CD4-positive, alpha-beta memory T cell (primary cell): Measurements from ENCODE around the gene SLC6A19. TPM values are rescaled to one million over a fixed set of nuclear protein-coding genes. Genes with fewer than 3 reads are reported as not detected.

Source experiments
- CTCF ChIA-PET: fragments of 350-600 bp; sonication (Branson Sonifier 250); formaldehyde crosslinking; loops from one replicate; lab custom pipeline; 2021; ENCODE audit warnings: inconsistent platforms; ENCODE audit not compliant: partially characterized antibody; lab: Charles Lee
- POLR2A ChIA-PET: fragments of 350-600 bp; sonication (Branson Sonifier 250); formaldehyde crosslinking; loops from one replicate; lab custom pipeline; 2021; ENCODE audit not compliant: partially characterized antibody; lab: Charles Lee
- DNase-seq, 5 donors: peaks; one replicate each; pipeline versions ENCODE4 v3.0.0 to v3.0.0-alpha.2; 2020 to 2022; ENCODE audit warnings: mixed read lengths in 1 of 5
- H3K27ac ChIP-seq: one replicate; pipeline ENCODE4 v1.7.0; 2013; ENCODE audit warnings: low read depth, low read length
- H3K27me3 ChIP-seq: 2 replicates; pipeline ENCODE4 v1.7.0; 2013; ENCODE audit warnings: mild to moderate bottlenecking, low read length, moderate library complexity; ENCODE audit not compliant: insufficient read depth
- H3K36me3 ChIP-seq: 2 replicates; pipeline ENCODE4 v1.7.0; 2013; ENCODE audit warnings: mild to moderate bottlenecking, low read length, moderate library complexity; ENCODE audit not compliant: insufficient read depth
- H3K4me1 ChIP-seq: 2 replicates; pipeline ENCODE4 v1.7.0; 2013; ENCODE audit warnings: mild to moderate bottlenecking, low read length, moderate library complexity; ENCODE audit not compliant: insufficient read depth
- H3K4me3 ChIP-seq, 2 donors: one replicate each; pipeline ENCODE4 v1.7.0; 2013; ENCODE audit warnings: low read length in 2 of 2, mild to moderate bottlenecking in 1 of 2
- H3K9me3 ChIP-seq, 2 donors: one replicate each; pipeline ENCODE4 v1.7.0; 2013; ENCODE audit warnings: low read length in 2 of 2, control low read depth in 1 of 2; ENCODE audit not compliant: control insufficient read depth in 1 of 2
- H3K27ac Mint-ChIP-seq, 7 donors: one replicate each; pipeline ENCODE4 v1.8.0; 2020 to 2021; ENCODE audit warnings: mixed read lengths in 7 of 7, mild to moderate bottlenecking in 6 of 7, inconsistent platforms in 3 of 7, moderate library complexity in 3 of 7
- H3K27me3 Mint-ChIP-seq, 2 donors: one replicate each; pipeline ENCODE4 v1.8.0; 2020 to 2021; ENCODE audit warnings: mixed read lengths in 2 of 2
- H3K36me3 Mint-ChIP-seq, 2 donors: one replicate each; pipeline ENCODE4 v1.8.0; 2020 to 2021; ENCODE audit warnings: mixed read lengths in 2 of 2, inconsistent platforms in 1 of 2, mild to moderate bottlenecking in 1 of 2
- H3K4me1 Mint-ChIP-seq, 4 donors: one replicate each; pipeline ENCODE4 v1.8.0; 2020 to 2021; ENCODE audit warnings: mixed read lengths in 4 of 4, mild to moderate bottlenecking in 1 of 4
- H3K4me3 Mint-ChIP-seq, 8 donors: one replicate each; pipeline ENCODE4 v1.8.0; 2020 to 2021; ENCODE audit warnings: mixed read lengths in 8 of 8, mild to moderate bottlenecking in 7 of 8, moderate library complexity in 6 of 8, inconsistent platforms in 3 of 8
- H3K9me3 Mint-ChIP-seq, 8 donors: one replicate each; pipeline ENCODE4 v1.8.0; 2020 to 2021; ENCODE audit warnings: mixed read lengths in 8 of 8, mild to moderate bottlenecking in 5 of 8, inconsistent platforms in 3 of 8, moderate library complexity in 1 of 8
- intact Hi-C: fragments of 100-400 bp; cut with micrococcal nuclease; formaldehyde crosslinking; loops from one replicate; pipeline ENCODE4 v1.15.1; 2023
- polyA plus RNA-seq, 2 donors: library from polyadenylated mRNA; unstranded; fragments of 300-500 nt; fragmentation: Illumina TruSeq; gene quantifications; one replicate each; pipeline ENCODE4 v1.2.3, GENCODE V29; 2021
- total RNA-seq, 2 experiments: library from RNA; stranded (reverse); gene quantifications; one replicate each; pipeline ENCODE4 v1.2.3, GENCODE V29; 2021

SLC6A19 gene
- total and polyA plus RNA-seq, 4 experiments from 2014 or later = not detected

DNA sequence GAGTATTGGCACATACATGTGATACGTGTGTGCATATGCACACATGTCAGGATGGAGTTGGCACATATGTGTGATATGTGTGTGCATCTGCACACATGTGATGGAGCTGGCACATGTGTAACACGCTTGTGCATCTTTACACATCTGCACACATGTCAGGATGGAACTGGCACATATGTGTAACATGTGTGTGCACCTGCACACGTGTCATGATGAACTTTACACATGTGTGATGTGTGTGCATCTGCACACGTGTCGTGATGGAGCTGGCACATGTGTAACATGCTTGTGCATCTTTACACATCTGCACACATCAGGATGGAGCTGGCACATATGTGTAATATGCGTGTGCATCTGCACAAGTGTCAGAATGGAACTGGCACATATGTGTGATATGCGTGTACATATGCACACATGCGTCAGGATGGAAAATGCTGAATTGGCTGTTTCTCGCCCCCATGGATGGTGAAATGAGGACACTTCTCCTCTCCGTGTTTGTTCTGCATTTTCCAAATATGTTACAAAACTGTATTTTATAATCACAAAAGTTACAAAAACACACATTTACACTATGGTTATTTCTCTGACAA is 16.3 kb upstream of the SLC6A19 start:
- intact Hi-C loops = no loop called here
- POLR2A ChIA-PET = no interaction called here
- H3K4me3 Mint-ChIP-seq = no peak overlapping the region
- peaks cover 0 to 1% (median 0%) of the 10 kb centered on the region in 8 donors for H3K9me3 Mint-ChIP-seq
- CTCF ChIA-PET = interaction anchor here (1.7 to 2.1 kb wide), 2 partner anchors 12 to 460 kb away, joined by 6 read pairs; no protein-coding TSS in a partner anchor
- no peak overlapping the region for H3K27ac Mint-ChIP-seq
- peaks cover 4 to 17% of the 10 kb centered on the region in 2 donors for H3K27me3 Mint-ChIP-seq
- H3K4me3 ChIP-seq = no peak overlapping the region
- H3K4me1 Mint-ChIP-seq = no peaks in the 10 kb centered on the region
- no peaks in the 10 kb centered on the region for H3K36me3 Mint-ChIP-seq
- no peak overlapping the region for H3K27ac ChIP-seq
- H3K27me3 ChIP-seq = no peaks in the 10 kb centered on the region
- H3K9me3 ChIP-seq = no peaks in the 10 kb centered on the region
- no peak for DNase-seq
- no peaks in the 10 kb centered on the region for H3K36me3 ChIP-seq
- H3K4me1 ChIP-seq = no peaks in the 10 kb centered on the region

DNA sequence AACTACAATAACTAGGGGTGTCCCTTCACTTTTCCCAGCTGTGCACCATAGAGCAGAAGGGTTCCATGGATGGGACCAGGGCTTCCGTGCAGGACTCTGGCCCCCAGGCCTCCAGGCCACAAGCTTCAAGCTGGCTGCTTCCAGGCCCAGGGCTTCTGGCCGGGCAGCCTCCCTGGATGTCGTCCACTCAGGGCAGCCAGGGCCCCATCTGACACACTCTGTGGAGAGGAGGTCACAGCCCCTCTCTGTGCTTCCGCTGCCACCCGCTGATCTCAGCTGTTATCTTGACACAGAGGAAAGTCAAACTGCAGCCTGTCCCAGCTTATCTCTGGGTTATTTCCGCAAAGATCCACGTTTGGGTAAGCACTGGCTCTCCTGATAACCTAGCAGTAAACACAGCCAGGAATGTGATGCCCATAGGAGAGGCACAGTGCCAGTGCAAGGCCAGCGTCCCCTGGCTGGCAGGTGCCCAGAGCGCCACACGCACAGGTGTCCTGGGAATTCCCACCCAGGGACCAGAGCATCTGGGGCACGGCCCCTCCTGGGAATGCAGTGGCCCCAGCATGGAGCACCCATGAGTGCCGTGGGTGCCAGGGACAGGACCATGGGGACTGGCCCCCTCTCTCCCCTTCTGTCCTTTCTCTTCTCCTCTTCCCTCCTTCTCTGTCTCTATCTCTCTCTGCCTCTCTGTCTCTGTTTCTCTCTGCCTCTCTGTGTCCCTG is 15.6 kb upstream of the SLC6A19 start:
- POLR2A ChIA-PET = no interaction called here
- Mint-ChIP-seq H3K4me3 (no peak overlapping the region), H3K9me3 (peaks cover 0 to 1% (median 0%) of the 10 kb centered on the region in 8 donors)

DNA sequence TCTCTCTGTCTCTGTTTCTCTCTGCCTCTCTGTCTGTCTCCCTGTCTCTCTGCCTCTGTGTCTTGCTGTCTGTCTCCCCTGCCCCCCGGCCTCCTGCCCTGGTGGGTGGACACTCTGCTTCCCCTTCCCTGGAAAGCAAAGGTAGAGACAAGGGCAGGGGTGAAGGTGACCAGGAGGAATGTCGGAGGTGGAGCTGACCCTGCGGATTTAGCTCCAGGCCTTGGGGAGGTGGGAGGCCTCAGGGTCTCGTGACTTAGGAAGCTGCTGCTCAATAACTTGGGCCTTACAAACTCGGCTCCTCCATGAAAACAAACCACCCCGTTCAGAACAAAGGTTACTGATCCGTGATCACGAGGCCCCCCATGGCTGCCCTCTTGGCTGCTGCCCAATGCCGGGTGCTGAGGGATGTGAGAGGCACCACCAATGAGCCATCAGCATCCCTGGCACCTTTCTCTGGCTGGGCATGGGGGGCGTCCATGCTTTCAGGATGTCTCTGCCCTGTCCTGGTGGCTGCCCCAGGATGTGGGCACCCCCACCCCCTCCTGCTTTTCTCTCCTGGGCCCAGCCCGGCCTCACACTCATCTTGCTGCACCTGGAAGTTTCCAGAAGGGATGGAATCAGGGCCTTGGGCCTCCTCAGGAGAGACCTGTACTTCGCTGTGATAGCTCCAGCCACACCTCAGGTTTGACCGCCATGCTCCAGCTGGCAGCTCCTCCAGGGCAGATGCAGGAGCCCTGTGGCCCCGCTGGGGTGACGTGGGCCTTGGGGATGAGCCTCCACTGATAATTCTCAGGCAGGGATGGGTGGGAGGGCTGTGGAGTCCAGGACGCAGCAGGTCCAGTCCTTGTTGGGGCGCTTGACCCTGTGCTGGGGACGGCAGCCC is 14.8 kb upstream of the SLC6A19 start:
- Mint-ChIP-seq H3K36me3 (no peaks in the 10 kb centered on the region), H3K27ac (no peak overlapping the region), H3K4me1 (no peaks in the 10 kb centered on the region), H3K9me3 (peaks cover 0 to 1% (median 0%) of the 10 kb centered on the region in 8 donors), H3K27me3 (peaks cover 11 to 23% of the 10 kb centered on the region in 2 donors), H3K4me3 (no peak overlapping the region)
- Histone ChIP-seq H3K27ac (no peak overlapping the region), H3K9me3 (no peaks in the 10 kb centered on the region), H3K36me3 (no peaks in the 10 kb centered on the region), H3K27me3 (no peaks in the 10 kb centered on the region), H3K4me1 (no peaks in the 10 kb centered on the region), H3K4me3 (no peak overlapping the region)
- ChIA-PET POLR2A (no interaction called here), CTCF (no interaction called here)
- intact Hi-C loops = no loop called here
- DNase-seq = no peak

More for the DNA sequence above, 15.6 kb upstream of the SLC6A19 start:
- Mint-ChIP-seq H3K4me1 (no peaks in the 10 kb centered on the region), H3K27me3 (peaks cover 9 to 22% of the 10 kb centered on the region in 2 donors), H3K36me3 (no peaks in the 10 kb centered on the region), H3K27ac (no peak overlapping the region)
- Histone ChIP-seq H3K36me3 (no peaks in the 10 kb centered on the region), H3K4me3 (no peak overlapping the region), H3K9me3 (no peaks in the 10 kb centered on the region), H3K4me1 (no peaks in the 10 kb centered on the region), H3K27ac (no peak overlapping the region), H3K27me3 (no peaks in the 10 kb centered on the region)
- intact Hi-C loops = no loop called here
- no peak for DNase-seq
- CTCF ChIA-PET = interaction anchor here (1.7 to 2.1 kb wide), 2 partner anchors 13 to 459 kb away, joined by 6 read pairs; no protein-coding TSS in a partner anchor

DNA sequence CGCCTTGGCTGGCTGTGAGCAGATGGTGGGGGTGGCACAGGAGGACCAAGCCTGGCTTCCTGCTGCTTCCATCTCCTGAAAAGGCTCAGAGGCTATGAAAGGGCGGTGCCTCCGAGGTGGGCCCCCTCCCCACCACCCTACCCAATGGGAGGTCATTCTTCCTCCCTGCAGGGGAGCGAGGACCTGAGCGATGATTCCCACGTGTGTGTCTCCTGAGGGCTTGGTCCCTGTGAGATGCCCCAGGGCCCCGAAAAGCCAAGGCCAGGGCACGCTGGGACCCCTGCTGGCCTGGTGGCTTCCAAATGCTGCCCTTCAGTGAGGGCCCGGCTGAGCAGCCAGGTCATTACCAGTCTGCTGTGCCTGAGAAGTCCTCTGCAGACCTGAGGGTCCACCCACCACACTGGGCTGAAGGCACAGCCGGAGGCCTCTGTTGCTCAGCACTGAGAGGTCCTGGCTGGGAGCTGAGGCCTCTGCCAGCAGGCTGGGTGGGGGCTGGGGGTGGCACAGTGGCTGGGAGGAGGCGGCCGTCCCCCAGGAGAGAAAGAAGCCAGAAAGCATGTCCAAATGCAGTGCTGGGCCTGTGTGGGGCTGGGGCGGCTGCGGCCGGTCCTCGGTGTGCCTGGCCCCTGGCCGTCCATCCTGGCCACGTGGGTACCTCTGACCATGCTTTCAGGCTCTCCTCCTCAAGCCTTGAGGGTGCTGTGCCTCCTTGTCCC is 14.0 kb upstream of the SLC6A19 start:
- no peaks in the 10 kb centered on the region for H3K4me1 ChIP-seq
- no peak overlapping the region for H3K4me3 ChIP-seq
- Mint-ChIP-seq H3K36me3 (no peaks in the 10 kb centered on the region), H3K4me3 (no peak overlapping the region), H3K27ac (no peak overlapping the region), H3K27me3 (peaks cover 11 to 23% of the 10 kb centered on the region in 2 donors), H3K4me1 (no peaks in the 10 kb centered on the region), H3K9me3 (peaks cover 0 to 1% (median 0%) of the 10 kb centered on the region in 8 donors)
- H3K27me3 ChIP-seq = no peaks in the 10 kb centered on the region
- no peak overlapping the region for H3K27ac ChIP-seq
- DNase-seq = no peak
- intact Hi-C loops = no loop called here
- no peaks in the 10 kb centered on the region for H3K9me3 ChIP-seq
- CTCF ChIA-PET = no interaction called here
- no peaks in the 10 kb centered on the region for H3K36me3 ChIP-seq
- POLR2A ChIA-PET = no interaction called here

DNA sequence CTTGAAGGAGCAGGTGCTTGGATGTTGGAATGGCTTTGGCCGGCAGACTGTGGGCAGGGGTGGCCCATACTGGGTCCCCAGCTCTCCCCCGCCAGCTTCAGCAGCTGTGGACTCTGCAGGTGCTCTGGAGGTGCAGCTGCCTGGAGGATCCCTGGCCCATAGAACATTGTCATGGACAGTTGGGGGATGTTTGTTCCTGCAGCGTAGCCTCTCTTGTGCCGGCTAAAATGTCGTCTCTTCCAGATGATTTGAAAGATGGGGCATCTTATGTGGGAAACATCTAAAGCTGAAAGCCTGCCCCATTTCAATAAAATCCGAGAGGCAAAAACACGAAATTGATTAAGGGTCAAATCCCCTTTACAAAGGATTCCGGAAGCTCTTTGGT is 13.5 kb upstream of the SLC6A19 start:
- CTCF ChIA-PET = no interaction called here
- intact Hi-C loops = no loop called here
- no peak overlapping the region for H3K27ac Mint-ChIP-seq

DNA sequence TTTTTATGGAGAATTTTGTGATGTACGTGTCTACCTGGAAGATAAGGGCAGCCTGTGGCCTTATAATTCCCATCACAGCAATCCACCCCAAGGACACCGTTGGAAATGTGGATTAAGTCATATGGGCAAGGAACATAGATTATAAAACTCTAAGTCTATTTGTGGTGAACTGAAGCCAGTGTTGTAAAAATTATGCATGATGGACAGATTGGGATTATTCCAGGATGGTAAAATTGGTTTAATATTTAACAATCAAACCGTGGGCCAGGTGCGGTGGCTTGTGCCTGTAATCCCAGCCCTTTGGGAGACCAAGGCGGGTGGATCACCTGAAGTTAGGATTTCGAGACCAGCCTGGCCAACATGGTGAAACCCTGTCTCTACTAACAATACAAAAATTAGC is 12.9 kb upstream of the SLC6A19 start:
- CTCF ChIA-PET = no interaction called here

More for the DNA sequence above, 13.5 kb upstream of the SLC6A19 start:
- Mint-ChIP-seq H3K36me3 (no peaks in the 10 kb centered on the region), H3K4me1 (no peaks in the 10 kb centered on the region), H3K9me3 (no peaks in the 10 kb centered on the region), H3K27me3 (peaks cover 11 to 23% of the 10 kb centered on the region in 2 donors), H3K4me3 (no peak overlapping the region)
- Histone ChIP-seq H3K27me3 (no peaks in the 10 kb centered on the region), H3K36me3 (no peaks in the 10 kb centered on the region), H3K4me1 (no peaks in the 10 kb centered on the region), H3K4me3 (no peak overlapping the region), H3K9me3 (no peaks in the 10 kb centered on the region), H3K27ac (no peak overlapping the region)
- POLR2A ChIA-PET = no interaction called here
- DNase-seq = no peak

More for the DNA sequence above, 12.9 kb upstream of the SLC6A19 start:
- no peak overlapping the region for H3K4me3 Mint-ChIP-seq
- Histone ChIP-seq H3K27me3 (no peaks in the 10 kb centered on the region), H3K9me3 (no peaks in the 10 kb centered on the region), H3K4me1 (no peaks in the 10 kb centered on the region), H3K27ac (no peak overlapping the region), H3K4me3 (no peak overlapping the region), H3K36me3 (no peaks in the 10 kb centered on the region)
- no peak for DNase-seq
- no peaks in the 10 kb centered on the region for H3K9me3 Mint-ChIP-seq
- H3K4me1 Mint-ChIP-seq = no peaks in the 10 kb centered on the region
- peaks cover 11 to 23% of the 10 kb centered on the region in 2 donors for H3K27me3 Mint-ChIP-seq
- intact Hi-C loops = no loop called here
- no peak overlapping the region for H3K27ac Mint-ChIP-seq
- POLR2A ChIA-PET = no interaction called here
- H3K36me3 Mint-ChIP-seq = no peaks in the 10 kb centered on the region
